ENCODE results near the gene KIFBP. TPM values are rescaled to one million over a fixed set of nuclear protein-coding genes. Genes with fewer than 3 reads are reported as not detected.

KIFBP gene, protein sequence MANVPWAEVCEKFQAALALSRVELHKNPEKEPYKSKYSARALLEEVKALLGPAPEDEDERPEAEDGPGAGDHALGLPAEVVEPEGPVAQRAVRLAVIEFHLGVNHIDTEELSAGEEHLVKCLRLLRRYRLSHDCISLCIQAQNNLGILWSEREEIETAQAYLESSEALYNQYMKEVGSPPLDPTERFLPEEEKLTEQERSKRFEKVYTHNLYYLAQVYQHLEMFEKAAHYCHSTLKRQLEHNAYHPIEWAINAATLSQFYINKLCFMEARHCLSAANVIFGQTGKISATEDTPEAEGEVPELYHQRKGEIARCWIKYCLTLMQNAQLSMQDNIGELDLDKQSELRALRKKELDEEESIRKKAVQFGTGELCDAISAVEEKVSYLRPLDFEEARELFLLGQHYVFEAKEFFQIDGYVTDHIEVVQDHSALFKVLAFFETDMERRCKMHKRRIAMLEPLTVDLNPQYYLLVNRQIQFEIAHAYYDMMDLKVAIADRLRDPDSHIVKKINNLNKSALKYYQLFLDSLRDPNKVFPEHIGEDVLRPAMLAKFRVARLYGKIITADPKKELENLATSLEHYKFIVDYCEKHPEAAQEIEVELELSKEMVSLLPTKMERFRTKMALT
- total RNA-seq, result 70.1 and 71.8 TPM in 2 replicates

DNA sequence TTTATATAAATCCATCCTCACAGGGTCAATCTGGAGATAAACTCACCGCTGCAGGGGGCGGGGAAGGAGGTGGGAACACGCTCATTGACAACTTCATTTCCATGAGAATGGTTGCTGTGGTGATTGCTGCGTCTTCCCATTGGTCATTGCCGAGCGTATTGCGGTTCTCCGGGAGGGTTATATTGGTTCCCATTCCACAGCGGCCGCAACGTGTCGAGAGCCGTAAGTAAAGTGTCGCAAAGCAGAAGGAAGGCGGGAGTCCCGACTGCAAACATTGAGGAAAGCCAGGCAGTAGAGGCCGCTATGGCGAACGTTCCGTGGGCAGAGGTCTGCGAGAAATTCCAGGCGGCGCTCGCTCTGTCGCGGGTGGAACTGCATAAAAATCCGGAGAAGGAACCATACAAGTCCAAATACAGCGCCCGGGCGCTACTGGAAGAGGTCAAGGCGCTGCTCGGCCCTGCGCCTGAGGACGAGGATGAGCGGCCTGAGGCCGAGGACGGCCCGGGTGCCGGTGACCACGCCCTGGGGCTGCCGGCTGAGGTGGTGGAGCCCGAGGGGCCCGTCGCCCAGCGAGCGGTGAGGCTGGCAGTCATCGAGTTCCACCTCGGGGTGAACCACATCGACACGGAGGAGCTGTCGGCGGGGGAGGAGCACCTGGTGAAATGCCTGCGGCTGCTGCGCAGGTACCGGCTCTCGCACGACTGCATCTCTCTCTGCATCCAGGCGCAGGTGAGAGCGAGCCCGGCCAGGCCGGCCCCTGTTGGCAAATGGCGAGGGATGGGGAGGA is at the start of gene KIFBP:
Gene KIFBP (plus strand): TSS at position 274 of the 787 bp plus-strand sequence. CDS start 30 bp downstream, at position 304.

DNA sequence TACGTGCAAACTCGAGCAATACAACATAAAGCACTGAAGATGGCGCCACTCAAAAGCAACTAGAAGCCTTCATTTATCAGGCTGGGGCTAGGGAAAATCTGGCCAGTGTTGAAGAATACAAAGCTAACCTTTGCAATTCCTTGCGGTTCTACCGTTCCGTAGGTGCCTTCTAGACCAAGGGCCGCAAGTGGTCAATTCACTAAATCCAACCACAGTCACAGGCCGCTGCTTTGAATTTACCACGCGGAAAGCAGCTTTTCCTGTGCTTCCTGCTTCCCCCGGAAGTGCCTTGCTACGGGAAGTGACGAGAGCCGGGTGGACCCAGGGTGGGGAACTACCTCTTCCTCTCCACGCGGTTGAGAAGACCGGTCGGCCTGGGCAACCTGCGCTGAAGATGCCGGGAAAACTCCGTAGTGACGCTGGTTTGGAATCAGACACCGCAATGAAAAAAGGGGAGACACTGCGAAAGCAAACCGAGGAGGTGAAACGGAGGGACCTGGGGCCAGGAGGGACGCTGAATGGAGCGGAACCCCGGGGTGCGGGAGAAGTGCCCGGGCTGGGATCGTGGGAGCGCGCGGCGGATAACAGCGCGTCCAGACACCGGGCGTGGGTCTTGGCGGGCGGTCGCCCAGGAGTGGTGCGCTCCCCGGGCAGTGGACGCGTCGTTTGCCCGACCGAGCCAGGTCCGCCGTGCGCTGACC is 32.6 kb upstream of the KIFBP start, which contains the start of gene DDX21:
Gene DDX21 (plus strand): TSS at position 339 of the 701 bp plus-strand sequence. CDS start 56 bp downstream, at position 395.

Other genes with a start within 250 kb of the KIFBP start
- gene STOX1, start 161.3 kb upstream of the KIFBP start, total RNA-seq, result under 0.01 and 0.14 TPM in 2 replicates
- gene DDX50, start 87.5 kb upstream of the KIFBP start, total RNA-seq, result 38.3 and 43.1 TPM in 2 replicates
- 205 and 209 TPM in 2 replicates for gene DDX21, start 32.6 kb upstream of the KIFBP start, total RNA-seq
- 1,513 and 1,576 TPM in 2 replicates for gene SRGN, start 99.3 kb downstream of the KIFBP start, total RNA-seq
- 59.0 and 66.0 TPM in 2 replicates for gene VPS26A, start 135.4 kb downstream of the KIFBP start, total RNA-seq
- gene SUPV3L1, start 191.4 kb downstream of the KIFBP start, total RNA-seq, result 30.4 and 34.0 TPM in 2 replicates
- 0.93 TPM in 1 of 2 replicates, not detected in the other for gene HKDC1, start 231.5 kb downstream of the KIFBP start, total RNA-seq